ENCODE results near the gene CPTP. TPM values are rescaled to one million over a fixed set of nuclear protein-coding genes. Genes with fewer than 3 reads are reported as not detected.

The CPTP gene
- total and polyA plus RNA-seq, 2 of the 13 experiments (the other 11 are each of a cell fraction or from before 2014, with no cell fraction given) = 5.5 to 9.3 TPM

- TF ChIP-seq ARID4A (CRISPR knock-in tag; IDR thresholded peaks at IDR 0.05; ENCODE audit: borderline replicate concordance) (peak; percentile 31), ATF3 (CRISPR knock-in tag; IDR thresholded peaks at IDR 0.05) (no peak), ZNF816 (CRISPR knock-in tag; IDR thresholded peaks at IDR 0.05; ENCODE audit: borderline replicate concordance) (no peak), ZNF563 (CRISPR knock-in tag; IDR thresholded peaks at IDR 0.05) (0 out of 2 replicates have a peak, but pooled peaks have one; percentile 35), ZNF7 (CRISPR knock-in tag; IDR thresholded peaks at IDR 0.05) (no peak), PREB (CRISPR knock-in tag; IDR thresholded peaks at IDR 0.05) (no peak), AHR (CRISPR knock-in tag; IDR thresholded peaks at IDR 0.05) (no peak), NR2F1 (CRISPR knock-in tag; IDR thresholded peaks at IDR 0.05) (no peak), AKAP8 (CRISPR knock-in tag; IDR thresholded peaks at IDR 0.05) (0 out of 2 replicates have a peak, but pooled peaks have one; percentile 23), PLSCR1 (CRISPR knock-in tag; IDR thresholded peaks at IDR 0.05; ENCODE audit: borderline replicate concordance) (no peak), ZBTB7A (CRISPR knock-in tag; IDR thresholded peaks at IDR 0.05) (peak; percentile 90), DRAP1 (CRISPR knock-in tag; IDR thresholded peaks at IDR 0.05) (no peak), CEBPB (IDR thresholded peaks at IDR 0.05; ENCODE audit: borderline replicate concordance, low read depth, low read length) (no peak), ZUFSP (CRISPR knock-in tag; IDR thresholded peaks at IDR 0.05; ENCODE audit: borderline replicate concordance) (no peak), GABPA (IDR thresholded peaks at IDR 0.05; ENCODE audit: low read depth, low read length) (no peak), GABPA (CRISPR knock-in tag; IDR thresholded peaks at IDR 0.05; ENCODE audit: low read depth) (peak; percentile 22; the same call in 1 of the 2 replicates), ZNF350 (CRISPR knock-in tag; IDR thresholded peaks at IDR 0.05; ENCODE audit: borderline replicate concordance, low read depth) (no peak), ZIK1 (CRISPR knock-in tag; IDR thresholded peaks at IDR 0.05; ENCODE audit: borderline replicate concordance, low read depth) (no peak), FOXO1 (CRISPR knock-in tag; IDR thresholded peaks at IDR 0.05) (no peak), ZFP41 (CRISPR knock-in tag; IDR thresholded peaks at IDR 0.05; ENCODE audit: borderline replicate concordance) (no peak), ZNF670 (CRISPR knock-in tag; IDR thresholded peaks at IDR 0.05; ENCODE audit: borderline replicate concordance) (no peak)
Measured at GRCh38 chr1:1349256-1350012, 24.8 kb downstream of the CPTP start, which contains the start of gene DVL1 (continued).
